ENCODE measurements around the gene ZNF737. TPM values are rescaled to one million over a fixed set of nuclear protein-coding genes. Genes with fewer than 3 reads are reported as not detected.

ZNF737 gene
- total RNA-seq, result 136 TPM

GRCh38 chr19:20565321-20566018 is at the start of gene ZNF737:
ZNF737 (minus strand) TSS chr19:20565781; CDS start chr19:20565640, 141 bp downstream.

Other genes with a start within 250 kb of the ZNF737 start
- gene ZNF626, start 95.8 kb upstream of the ZNF737 start, total RNA-seq, result 42.3 TPM
- 76.4 TPM for gene ZNF66, start 210.5 kb upstream of the ZNF737 start, total RNA-seq

Measured in parietal lobe (tissue), 1 donor.